Astrocyte (in vitro differentiated cells and primary cell): ENCODE results near the gene MEAK7.

Source experiments
- CTCF ChIP-seq: IDR thresholded peaks from 2 replicates; pipeline ENCODE4 v1.5.1; 2011; ENCODE audit warnings: low read depth, mild to moderate bottlenecking, inconsistent platforms, low read length, moderate library complexity; ENCODE audit not compliant: insufficient read depth
- EZH2 ChIP-seq: IDR thresholded peaks from 2 replicates; pipeline ENCODE4 v1.6.1; 2012; ENCODE audit warnings: mild to moderate bottlenecking, low read length, inconsistent platforms; ENCODE audit not compliant: insufficient read depth

- TF ChIP-seq CTCF (no peak), EZH2 (no peak)
Observed at GRCh38 chr16:84476401-84476800, 28.1 kb downstream of the MEAK7 start.
